NCI-H146 (cell line): Measurements from ENCODE around the gene SFTA2.
"Not testable (repeated sequence)": the region's sequence is repeated elsewhere in the genome, so short reads cannot be mapped to it uniquely, and the experiment has no call there.

Experiments
- DNase-seq: peaks from one replicate; lab custom pipeline; 2025; lab: John Stamatoyannopoulos, UW

The SFTA2 gene

DNA sequence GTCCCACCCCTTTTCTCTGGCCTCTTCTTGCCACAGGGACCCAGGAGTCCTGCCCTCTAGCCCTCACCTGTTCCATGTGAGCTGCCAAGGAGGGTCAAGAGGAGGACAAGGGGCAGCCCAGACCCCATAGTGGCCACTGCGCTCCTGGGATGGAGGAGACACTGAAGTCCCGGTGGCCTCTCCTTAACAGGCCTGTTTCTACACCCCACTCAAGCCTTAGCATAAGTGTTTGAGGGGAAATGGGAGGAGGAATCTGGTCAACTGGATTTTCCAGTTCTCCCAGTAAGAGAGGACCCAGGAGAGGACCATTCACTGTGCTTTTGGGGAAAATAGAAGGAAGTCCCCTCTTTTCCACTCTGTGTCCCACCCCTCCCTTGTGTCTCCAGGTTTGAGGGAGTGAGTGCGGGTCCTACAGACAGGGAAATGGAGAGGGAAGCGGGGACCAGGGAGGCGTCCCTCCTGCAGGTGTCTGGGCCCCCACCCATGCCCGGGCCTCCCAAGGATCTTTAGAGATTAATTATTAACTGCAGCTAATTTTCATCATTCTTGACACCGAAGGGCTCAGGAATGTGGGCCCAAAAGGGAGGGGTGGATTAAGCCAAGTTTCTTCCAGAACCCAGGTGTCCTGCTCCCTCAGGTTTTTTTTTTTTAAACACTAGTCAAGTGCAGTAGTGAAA lies at the start of gene SFTA2:
TSS of gene SFTA2 (minus strand) at position 202 of the 677 bp plus-strand sequence. CDS start at position 128, 74 bp downstream.
- no peak for DNase-seq

GRCh38 chr6:30979690-30980089 lies 47.7 kb upstream of the SFTA2 start:
- DNase-seq, result no peak

GRCh38 chr6:30979141-30979540 lies 47.2 kb upstream of the SFTA2 start:
- DNase-seq, result no peak

DNA sequence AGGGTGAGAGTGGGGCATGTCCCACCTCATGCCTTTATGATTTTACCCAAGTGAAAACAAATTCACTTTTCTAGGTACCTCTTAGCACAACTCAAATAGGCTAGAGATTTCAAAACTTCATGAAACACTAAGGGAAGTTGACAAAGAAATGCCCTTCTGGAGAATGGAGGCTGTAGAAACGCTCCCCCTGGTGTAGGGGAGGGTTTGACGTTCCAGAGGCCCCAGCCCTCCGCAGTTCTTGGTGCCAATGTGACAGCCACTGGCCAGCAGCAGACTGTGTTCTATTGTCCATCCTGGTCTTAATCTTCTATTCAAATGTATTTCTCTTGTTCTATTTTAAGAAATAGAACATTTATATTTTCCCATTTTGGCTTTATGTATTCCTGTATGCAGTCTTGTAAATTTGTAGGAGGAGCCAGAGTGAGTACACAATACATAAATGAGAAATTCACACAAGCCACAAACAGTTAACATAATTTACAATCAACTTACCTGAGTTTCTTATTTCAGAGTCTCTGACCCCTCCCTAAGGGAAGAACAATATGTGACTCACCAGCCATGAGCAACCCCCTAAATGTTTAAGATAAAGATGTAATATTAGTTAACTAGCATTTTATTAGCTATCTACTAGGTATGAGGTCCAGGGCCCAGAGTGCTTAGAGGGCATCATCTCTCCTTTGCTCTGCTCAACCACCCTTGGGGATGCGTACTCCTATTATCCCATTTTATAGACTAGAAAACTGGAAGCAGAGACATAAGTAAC lies 42.7 kb upstream of the SFTA2 start:
- DNase-seq, result no peak

DNA sequence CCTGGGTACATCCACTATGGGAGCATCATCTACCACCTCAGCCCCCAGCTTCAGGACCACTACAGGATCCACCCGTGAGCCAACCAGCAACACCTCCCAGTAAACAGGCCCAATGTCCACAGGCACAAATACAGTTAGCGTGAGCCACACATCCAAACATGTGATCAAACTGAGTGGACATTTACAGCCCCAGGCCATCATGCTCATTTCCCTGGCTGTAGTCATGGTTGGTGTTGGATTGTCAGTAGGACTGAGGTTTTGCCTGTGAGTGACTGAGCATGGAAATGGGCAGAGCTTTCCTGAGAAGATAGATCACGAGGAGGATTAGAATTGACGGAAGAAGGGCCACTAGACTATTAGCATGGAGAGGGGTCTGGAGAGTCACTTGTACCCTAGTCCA lies 40.8 kb upstream of the SFTA2 start:
- DNase-seq, result no peak

GRCh38 chr6:30970946-30971345 lies 39.0 kb upstream of the SFTA2 start:
- DNase-seq, result no peak

DNA sequence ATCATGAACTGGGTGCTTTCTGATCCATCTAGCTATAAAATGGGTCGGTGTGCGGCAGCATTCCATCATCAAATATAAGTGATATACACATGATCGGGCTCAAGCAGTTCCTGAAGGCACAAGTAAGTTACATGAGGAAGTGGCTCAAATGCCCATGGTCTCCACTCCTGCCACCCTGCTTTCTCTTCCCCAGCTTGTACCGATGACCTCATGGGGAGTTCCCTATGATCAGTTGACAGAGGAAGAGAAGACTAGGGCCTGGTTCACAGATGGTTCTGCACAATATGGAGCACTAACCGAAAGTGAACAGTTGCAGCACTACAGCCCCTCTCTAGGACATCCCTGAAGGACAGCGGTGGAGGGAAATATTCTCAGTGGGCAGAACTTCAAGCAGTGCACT lies 37.2 kb upstream of the SFTA2 start:
- DNase-seq, result not testable (repeated sequence)

DNA sequence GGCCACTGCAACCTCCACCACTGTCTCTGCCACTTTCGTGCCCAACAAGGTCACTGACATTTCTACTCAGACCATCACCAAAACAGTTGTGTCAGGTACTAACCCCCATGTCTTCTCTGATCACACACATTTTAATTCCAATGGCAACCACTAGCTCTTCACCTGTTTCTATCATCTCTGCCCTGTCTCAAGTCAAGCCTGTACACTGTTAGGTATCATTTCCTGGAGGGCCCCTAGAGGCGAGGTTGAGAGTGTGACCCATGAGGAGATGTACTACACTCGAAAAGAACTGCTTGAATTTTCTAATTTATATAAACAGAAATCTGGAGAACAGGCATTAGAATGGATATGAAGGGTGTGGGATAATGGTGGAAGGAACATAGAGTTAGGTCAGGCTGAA lies 34.2 kb upstream of the SFTA2 start:
- DNase-seq, result no peak

DNA sequence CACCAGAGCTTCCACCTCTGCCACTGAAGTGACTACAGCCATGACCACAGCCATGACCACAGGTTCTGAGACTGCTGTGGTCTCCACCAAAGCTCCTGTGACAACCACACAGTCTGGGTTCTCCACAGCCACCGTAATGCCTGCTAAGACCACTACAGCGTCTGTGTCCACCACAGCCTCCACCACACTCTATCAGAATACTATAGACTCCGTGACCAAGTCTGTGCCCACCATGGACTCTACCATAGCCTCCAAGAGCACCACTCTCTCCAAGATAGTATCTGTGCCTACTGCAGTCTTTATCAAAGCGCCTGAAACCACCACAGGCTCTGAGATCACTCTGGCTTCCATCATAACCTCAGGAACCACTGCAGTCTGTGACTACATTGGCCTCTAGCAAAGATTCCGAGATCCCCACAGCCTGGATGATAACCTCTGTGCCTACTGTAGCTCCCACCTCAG lies 33.2 kb upstream of the SFTA2 start:
- DNase-seq, result no peak

DNA sequence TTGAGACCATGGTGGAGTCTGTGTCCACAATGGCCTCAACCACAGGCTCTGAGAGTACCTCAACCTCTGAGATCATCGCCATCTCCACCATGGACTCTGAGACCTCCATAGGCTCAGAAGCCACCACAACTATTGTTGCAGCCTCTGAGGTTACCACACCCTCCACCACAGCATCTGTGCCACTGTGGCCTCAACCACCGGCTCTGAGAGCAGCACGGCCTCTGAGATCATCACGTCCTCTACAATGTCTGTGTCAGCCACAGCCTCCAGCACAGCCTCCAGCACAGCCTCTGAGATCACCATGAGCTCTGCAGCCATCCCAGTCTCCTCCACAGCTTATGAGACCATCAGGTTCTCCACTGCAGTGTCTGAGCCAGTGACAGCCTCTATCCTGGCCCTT lies 32.1 kb upstream of the SFTA2 start:
- DNase-seq, result no peak

DNA sequence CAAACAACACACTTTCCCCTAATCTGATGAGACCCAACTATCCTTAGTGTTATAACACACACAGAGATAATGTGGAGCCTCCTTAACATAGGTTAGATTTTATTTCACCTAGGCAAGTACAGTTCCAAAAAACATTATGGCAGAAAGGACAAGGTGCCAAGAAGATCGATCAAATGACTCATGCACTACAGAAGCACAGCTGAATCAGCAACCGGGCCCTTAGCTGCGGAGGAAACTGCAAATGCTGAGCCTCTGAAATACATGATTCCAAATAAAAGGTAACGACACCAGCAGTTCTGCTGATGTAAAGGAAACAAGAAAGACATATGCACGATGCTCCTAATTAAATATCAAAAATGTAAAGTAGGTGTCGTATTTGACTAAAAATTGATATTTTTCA lies 31.7 kb upstream of the SFTA2 start:
- no peak for DNase-seq

DNA sequence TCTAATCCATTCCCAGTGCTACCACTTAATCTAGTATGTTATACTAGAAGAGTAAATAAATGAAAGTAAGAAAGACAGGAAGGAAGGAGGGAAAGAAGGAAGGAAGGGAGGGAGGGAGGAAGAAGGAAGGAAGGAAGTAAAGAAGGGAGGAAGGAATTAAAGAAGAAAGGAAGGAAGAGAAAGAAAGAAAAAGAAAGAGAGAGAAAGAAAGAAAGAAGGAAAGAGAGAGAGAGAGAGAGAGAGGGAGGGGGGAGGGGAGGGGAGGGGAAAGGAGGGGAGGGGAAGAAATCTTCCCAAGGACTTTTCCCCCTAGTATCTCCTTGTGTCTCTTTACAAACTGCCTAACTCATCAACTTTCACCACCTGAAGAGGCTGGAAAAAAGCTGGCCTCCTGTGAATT lies 30.7 kb upstream of the SFTA2 start:
- DNase-seq, result no peak

DNA sequence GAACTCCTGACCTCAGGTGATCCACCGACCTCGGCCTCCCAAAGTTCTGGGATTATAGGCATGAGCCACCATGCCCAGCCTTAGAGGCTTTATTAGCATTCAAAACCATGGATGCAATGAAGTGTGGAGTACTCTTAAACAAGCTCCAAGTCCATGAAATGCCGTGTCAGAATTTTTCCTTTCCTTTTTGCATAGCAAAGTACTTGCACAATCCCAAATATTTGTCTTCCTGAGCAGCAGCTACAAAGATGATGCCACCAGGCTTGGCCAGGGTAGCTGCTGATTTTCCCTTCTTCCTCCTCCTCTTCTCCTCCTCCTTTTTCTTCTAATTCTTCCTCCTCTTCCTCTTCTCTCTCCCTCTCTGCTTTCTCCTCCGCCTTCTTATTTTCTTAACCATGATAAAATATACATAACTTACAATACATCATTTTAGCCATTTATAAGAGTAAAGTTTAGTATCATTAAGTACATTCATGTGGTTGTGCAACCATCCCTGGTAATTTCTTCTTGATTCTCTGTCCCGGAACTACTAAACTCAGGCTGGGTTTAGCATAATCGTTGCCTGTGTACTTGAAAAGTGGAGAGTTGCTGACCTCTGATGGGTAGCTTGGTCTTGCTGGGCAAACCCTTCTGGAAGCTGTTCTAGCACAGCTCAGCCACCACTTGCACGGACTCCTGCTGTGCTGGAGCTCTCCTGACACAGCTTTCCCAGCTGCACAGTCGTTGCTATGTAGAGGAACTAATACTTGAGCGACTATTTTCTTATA lies 29.1 kb upstream of the SFTA2 start:
- DNase-seq, result no peak

DNA sequence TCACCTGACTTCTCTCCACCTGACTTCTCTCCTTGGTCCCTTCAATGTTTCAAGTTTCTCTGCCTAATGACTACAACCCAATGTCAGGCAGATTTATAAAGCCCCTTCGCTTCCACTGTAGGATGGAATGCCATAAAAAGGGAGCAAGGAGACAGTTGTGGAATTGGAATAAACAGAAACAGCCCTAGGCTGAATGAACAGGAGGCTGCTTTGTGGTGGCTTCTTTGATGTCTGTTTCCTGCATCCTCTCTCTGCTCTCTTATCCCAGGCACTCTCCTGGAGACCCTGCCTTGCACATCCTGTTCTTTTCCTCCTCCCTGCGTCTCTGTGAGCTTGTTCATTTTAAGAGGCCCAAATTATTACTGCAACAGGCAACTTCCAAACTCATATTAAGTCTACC lies 25.7 kb upstream of the SFTA2 start:
- DNase-seq, result no peak

DNA sequence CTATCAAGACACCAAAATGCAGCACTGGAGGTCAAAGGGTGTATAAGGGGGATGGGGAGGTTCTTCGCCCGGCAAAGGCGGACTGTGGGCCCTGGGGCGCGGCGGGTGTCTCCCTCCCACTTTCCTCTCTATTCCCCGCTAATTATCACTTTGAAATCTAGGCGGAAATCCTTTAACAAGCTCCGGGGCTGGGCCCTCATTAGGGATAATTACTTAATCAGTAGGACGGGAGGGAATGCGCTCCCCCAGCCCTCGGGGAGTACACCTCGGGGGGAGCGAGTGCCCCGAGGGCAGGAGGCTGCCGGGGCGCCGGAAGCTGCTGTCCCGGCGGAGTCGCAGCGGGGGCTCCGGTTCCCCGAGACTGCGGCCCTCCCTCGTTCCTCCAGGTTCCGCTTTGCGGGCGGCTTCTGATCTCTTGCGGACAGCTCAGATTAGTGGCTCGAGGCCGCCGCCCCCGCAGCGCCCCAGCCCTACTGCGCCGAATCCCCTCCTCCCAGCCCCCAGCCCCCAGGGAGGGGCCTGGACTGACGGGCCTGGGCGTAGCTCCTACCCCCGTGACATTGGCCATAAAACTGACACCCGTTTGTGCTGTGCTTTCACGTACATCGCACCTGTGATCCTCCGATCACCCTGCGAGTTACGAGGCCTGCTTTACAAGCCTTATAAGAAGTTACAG lies 23.5 kb upstream of the SFTA2 start:
- DNase-seq, result peak; percentile 71

DNA sequence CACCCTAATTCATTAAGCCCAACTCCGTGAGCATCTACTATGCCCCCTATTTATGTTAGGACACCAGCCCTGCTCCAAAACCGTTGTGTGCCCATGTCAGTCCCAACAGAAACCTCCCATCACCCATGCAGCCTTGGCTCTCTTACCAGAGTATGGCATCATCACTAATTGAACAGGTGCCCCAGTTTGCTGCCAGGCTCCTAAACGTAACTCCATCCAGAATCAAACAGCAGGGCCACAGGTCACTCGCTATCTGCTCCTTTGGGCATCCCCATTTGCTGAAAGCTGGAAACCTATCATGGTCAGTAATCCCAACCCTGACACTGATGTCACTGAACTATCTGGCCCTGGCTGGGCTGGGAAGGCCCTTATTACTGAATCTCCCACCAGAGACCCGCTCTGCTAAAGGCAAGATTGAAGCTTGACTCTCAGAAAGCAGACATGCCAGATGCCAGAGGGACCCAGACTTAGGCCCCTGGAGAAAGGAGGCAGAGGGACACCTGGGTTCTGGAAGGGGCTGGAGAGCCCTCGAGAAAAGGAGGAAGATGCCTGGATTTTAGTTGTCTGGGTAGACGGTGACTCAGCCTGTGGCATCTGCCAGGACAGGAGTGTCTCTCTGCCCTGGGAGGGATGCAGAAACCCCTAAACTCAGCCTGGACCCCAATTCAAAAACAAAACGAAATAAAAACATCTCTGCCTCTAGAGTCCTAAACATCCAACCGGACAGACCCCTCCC lies 22.8 kb upstream of the SFTA2 start:
- DNase-seq, result no peak

DNA sequence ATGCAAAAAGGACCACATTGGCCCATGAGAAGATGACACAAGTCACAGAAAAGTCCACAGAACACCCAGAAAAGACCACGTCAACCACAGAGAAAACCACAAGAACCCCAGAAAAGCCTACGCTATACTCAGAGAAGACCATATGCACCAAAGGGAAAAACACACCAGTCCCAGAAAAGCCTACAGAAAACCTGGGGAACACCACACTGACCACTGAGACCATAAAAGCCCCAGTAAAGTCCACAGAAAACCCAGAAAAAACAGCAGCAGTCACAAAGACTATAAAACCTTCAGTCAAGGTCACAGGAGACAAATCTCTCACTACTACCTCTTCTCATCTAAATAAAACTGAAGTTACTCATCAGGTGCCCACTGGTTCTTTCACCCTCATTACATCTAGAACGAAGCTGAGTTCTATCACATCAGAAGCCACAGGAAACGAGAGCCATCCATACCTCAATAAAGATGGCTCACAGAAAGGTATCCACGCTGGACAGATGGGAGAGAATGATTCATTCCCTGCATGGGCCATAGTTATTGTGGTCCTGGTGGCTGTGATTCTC lies 20.0 kb upstream of the SFTA2 start:
- no peak for DNase-seq

GRCh38 chr6:30948811-30949210 lies 16.8 kb upstream of the SFTA2 start:
- DNase-seq, result no peak

- no peak for DNase-seq
Observed at GRCh38 chr6:30947231-30947630, 15.3 kb upstream of the SFTA2 start.

- no peak for DNase-seq
Observed at GRCh38 chr6:30945281-30945680, 13.3 kb upstream of the SFTA2 start.

DNA sequence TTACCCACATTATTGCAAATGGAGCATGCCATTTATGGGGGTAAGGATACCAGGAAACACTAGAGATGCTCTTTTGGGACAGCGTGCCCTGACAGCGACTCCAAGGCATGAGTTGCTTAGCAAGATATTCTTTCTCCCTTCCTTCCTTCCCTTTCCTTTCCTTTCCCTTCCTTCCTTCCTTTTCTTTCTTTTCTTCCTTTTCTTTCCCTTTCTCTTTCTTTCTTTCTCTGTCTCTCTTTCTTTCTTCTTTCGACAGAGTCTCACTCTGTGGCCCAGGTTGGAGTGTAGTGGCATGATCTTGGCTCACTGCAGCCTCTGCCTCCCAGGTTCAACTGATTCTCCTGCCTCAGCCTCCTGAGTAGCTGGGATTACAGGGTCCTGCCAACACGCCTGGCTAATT lies 12.1 kb upstream of the SFTA2 start:
- DNase-seq, result no peak
